ENCODE data around the gene COL9A1.

GRCh38 chr6:70292193-70292592 is 10.7 kb downstream of the COL9A1 start:
- TF ChIP-seq NFRKB (IDR thresholded peaks at IDR 0.05) (no peak), ELF4 (IDR thresholded peaks at IDR 0.05) (no peak)

Measured in HEK293T (cell line).